ENCODE measurements around the gene TOM1L2.

DNA sequence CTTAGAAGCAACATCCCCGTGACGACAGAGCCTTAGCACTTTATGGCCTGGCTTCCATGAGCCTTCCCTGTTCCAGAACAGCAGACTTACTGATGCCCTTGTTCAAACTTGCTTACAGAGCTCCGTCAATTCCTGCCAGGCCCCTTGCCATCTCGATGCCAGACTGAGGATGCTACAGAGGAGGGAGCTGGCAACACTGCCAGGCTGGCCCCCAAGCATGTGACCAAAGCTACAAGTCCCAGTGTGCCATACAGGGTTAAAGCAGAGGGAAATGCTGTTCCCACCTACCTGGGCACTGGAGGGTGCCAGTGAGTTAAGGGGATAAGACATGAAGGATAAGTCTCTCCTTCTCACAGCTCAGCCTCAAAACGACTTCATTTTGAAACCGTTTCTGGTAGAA, 102.0 kb downstream of the TOM1L2 start:
- no peak for TF ChIP-seq EZH2phosphoT487 (IDR thresholded peaks at IDR 0.05; ENCODE audit: borderline replicate concordance, low read length)
- TF ChIP-seq, protein P1, sequence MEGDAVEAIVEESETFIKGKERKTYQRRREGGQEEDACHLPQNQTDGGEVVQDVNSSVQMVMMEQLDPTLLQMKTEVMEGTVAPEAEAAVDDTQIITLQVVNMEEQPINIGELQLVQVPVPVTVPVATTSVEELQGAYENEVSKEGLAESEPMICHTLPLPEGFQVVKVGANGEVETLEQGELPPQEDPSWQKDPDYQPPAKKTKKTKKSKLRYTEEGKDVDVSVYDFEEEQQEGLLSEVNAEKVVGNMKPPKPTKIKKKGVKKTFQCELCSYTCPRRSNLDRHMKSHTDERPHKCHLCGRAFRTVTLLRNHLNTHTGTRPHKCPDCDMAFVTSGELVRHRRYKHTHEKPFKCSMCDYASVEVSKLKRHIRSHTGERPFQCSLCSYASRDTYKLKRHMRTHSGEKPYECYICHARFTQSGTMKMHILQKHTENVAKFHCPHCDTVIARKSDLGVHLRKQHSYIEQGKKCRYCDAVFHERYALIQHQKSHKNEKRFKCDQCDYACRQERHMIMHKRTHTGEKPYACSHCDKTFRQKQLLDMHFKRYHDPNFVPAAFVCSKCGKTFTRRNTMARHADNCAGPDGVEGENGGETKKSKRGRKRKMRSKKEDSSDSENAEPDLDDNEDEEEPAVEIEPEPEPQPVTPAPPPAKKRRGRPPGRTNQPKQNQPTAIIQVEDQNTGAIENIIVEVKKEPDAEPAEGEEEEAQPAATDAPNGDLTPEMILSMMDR (IDR thresholded peaks at IDR 0.05; ENCODE audit: low read depth, low read length, poor library complexity, severe bottlenecking) = no peak
